Globus pallidus (tissue), 1 donor: ENCODE data around the gene FANCM.

ENCODE experiments used
- DNase-seq: peaks from one replicate; pipeline ENCODE4 v3.0.0-alpha.2; 2015; ENCODE audit warnings: low spot score

Gene FANCM, protein sequence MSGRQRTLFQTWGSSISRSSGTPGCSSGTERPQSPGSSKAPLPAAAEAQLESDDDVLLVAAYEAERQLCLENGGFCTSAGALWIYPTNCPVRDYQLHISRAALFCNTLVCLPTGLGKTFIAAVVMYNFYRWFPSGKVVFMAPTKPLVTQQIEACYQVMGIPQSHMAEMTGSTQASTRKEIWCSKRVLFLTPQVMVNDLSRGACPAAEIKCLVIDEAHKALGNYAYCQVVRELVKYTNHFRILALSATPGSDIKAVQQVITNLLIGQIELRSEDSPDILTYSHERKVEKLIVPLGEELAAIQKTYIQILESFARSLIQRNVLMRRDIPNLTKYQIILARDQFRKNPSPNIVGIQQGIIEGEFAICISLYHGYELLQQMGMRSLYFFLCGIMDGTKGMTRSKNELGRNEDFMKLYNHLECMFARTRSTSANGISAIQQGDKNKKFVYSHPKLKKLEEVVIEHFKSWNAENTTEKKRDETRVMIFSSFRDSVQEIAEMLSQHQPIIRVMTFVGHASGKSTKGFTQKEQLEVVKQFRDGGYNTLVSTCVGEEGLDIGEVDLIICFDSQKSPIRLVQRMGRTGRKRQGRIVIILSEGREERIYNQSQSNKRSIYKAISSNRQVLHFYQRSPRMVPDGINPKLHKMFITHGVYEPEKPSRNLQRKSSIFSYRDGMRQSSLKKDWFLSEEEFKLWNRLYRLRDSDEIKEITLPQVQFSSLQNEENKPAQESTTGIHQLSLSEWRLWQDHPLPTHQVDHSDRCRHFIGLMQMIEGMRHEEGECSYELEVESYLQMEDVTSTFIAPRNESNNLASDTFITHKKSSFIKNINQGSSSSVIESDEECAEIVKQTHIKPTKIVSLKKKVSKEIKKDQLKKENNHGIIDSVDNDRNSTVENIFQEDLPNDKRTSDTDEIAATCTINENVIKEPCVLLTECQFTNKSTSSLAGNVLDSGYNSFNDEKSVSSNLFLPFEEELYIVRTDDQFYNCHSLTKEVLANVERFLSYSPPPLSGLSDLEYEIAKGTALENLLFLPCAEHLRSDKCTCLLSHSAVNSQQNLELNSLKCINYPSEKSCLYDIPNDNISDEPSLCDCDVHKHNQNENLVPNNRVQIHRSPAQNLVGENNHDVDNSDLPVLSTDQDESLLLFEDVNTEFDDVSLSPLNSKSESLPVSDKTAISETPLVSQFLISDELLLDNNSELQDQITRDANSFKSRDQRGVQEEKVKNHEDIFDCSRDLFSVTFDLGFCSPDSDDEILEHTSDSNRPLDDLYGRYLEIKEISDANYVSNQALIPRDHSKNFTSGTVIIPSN (N-terminal part only)

DNA sequence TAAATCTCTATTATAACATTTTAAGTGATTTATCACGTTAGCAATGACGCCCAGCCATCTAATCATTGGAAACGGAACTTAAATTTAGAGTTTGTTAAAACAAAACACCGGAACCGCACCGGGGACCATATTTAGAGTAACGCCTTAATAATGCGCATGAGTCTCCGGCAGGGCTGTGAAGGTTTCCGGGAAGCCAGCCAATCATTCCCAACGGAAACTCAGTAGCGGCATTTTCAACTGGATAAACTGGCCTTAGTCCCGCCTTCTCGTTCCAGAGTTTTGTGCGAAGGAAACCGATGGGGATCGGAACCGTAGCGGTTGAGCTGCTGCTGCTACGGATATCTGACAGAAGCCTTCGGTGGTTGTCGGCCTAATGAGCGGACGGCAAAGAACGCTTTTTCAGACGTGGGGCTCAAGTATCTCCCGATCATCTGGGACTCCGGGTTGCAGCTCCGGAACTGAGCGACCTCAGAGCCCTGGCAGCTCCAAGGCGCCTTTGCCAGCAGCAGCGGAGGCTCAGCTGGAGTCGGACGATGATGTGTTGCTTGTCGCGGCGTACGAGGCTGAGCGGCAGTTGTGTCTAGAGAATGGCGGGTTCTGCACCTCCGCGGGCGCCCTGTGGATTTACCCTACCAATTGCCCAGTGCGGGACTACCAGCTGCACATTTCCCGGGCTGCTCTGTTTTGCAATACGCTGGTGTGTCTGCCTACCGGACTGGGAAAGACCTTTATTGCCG, at the start of gene FANCM:
Gene FANCM, plus strand, starts transcription at position 272 of the 737 bp plus-strand sequence. Its CDS starts 102 bp downstream, at position 374.
- peak; percentile 95 for DNase-seq

DNA sequence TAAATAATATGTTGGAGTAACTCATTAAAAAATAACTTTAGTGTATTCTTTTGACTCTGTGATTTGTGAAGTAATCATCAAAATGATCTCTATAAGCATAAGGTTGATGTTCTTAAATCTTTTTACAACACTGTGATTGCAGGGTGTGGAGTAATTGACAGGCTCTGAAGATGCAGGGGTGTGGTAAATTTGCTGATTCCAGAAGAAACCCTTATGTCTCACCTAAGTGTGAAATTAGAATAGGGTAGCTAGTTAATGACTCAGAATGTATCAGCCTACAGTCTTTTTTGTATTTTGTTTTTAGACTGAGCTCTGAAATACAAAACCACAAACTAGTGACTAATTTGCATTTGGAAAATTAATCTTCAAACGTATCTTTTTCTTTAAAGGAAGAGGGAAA, 45.9 kb upstream of the FANCM start:
- no peak for DNase-seq

DNA sequence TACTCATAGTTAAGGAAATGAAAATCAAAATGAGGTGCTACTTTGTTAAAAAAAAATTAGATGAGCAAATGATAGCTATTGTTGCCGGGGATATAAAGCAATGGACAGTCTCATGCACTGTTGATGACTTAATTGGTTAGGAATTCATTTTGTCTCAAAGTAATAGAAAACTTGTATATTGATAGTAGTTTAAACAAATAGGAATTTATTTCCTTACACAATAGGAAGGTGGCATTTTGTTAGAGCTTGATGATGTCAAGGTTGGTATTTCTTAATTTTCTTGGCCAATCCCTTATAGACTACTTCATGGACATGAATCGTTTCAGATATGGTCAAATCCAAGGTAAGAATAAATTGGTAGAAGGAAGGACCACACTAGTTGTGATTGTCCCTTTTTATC, 44.0 kb upstream of the FANCM start:
- DNase-seq: no peak

DNA sequence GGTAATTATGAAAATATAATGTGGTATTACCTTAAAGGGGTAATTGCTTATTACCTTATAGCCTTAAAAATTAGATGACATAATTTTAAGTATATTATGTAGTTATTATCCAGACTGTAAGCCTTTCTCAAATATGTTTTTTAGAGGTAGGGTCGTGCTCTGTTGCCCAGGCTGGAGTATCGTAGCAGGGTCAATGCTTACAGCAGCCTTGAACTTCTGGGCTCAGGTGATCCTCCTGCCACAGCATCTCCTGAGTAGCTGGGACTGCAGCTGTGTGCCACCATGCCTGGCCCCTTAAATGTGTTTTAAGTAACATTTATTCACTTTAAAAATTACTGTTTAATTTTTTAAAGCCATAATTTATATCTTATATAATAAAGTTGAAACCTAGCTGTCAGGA, 41.5 kb upstream of the FANCM start:
- no peak for DNase-seq

DNA sequence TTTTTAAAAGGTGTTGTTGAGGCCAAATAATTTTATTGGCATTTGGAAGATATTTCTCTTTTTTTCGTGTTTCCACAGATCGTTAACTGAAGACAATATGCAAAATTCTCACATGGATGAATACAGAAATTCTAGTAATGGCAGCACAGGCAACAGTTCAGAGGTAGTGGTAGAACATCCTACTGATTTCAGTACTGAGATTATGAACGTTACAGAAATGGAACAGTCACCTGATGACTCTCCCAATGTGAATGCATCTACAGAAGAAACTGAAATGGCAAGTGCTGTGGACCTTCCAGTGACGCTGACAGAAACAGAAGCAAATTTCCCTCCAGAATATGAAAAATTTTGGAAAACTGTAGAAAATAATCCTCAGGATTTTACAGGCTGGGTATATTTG, 40.6 kb upstream of the FANCM start:
- DNase-seq: no peak

DNA sequence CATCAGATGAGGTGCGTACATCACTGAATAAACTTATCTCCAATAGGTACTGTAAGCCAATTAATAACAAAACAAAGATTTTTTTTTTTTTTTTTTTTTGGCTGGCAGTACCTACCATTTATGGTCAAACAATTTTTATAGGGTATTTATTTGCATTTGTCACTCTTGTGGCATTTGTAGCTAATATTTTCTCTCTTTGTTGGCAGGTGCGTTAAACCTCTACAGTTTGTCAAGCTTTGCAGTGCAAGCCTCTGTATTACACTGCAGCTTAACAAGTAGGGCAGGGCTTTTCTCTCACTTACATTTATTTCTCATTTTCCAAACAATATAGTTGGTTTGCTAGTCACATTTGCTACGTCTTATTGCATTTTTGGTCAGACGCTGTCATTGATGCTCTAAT, 39.5 kb upstream of the FANCM start:
- DNase-seq: no peak

DNA sequence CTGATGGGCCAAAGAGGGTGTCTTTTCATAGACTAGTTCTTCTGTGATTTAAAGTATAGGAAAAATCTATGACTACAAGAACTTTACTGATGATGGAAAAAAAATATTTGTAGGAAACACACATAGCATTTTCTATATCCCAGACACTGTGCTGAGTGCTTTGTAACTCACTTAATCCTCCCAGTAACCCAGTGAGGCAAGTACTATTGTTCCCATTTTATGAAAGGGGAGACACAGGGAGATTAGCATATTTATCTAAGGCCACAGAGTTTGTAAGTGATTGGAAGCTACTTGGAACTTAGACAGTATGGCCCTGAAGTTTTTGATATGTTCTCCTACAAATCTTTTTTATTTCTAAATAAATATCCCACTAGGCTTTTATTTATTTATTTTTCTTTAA, 31.9 kb upstream of the FANCM start:
- DNase-seq: no peak

DNA sequence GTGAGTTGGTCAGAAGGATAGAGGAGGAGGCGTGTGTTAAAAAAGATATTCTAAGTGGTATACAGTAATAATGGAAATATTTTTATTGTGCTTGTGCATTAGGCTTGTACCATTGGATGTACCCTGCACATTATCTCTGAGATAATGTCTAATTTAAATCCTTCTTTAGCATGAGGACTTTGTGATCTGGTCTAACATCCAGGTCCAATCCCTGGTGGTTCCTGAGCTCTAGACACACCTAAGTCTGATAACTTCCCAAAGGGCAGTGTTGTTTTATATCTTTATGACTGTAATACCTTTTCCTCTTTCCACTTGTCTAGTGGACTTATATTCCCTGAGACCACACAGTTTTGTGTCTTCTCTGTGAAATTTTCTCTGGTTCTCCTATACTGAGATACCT, 31.2 kb upstream of the FANCM start:
- DNase-seq: no peak

DNA sequence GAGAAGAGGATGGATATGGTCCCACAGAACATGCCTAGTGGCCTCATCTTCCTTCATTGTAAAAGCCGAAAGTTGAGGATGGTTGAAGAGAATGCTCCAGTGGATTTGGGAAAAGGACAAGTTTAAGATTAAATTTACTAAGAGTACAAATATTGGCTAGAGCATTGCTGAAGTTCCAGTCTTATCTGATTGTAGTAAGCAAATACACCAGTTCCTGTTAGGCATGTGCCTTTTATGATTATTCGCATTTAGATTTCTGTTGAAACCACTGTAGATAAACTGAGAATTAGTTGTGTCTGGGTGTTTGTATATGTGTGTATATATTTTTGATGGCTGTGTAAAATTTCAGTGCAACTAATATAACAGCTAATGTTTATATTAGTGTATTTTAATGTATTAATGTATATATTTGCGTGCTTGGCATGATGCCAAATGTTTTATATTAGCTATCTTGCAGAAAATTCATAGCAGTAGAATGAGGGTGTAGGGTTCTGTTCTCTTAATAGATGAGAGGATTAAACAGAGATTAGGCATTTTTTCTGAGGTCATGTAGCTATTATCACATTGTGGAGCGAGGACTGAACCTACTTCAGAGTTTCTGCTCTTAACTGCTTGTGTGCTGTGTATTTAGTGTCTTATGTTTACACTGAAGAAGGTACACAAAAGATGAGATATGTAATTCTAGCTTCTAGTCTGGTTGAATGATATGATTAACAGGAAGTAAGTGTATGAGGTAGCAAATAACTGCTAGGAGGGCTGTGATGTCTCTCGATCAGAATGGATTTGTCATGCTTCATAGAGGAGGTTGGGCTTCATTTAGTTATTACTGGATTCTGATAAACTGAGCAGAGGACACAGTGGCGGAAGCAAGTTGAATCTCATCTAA, 22.6 kb upstream of the FANCM start:
- no peak for DNase-seq

DNA sequence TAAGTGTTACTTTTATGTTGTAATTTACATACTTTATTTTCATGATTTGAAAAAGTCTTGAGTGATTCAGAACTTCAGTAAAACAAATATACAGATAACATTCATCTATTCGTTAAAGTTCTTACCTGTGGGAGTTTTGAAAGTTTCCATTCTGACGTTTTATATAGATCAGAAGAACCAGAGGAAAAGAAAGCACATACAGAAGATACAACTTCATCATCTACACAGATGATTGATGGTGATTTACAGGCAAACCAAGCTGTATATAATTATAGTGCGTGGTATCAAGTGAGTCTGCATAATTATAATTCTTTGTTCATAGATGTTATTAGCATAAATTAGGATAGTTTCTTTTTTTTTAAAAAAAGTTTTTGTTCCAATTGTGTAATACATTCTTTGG, 21.4 kb upstream of the FANCM start:
- no peak for DNase-seq

DNA sequence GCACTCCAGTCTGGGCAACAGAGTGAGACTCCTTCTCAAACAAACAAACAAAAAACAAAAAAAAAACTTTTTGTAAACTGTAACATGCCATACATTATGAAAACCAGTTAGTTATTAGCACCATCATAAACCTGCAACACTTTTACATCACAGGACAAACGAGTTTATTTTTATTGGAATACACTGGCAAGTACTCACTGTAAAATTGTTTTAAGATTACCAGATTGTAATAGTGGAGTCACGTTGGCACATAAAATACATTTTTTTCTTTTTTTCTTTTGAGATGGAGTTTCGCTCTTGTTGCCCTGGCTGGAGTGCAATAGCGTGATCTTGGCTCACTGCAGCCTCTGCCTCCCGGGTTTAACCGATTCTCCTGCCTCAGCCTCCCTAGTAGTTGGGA, 17.1 kb upstream of the FANCM start:
- no peak for DNase-seq

DNA sequence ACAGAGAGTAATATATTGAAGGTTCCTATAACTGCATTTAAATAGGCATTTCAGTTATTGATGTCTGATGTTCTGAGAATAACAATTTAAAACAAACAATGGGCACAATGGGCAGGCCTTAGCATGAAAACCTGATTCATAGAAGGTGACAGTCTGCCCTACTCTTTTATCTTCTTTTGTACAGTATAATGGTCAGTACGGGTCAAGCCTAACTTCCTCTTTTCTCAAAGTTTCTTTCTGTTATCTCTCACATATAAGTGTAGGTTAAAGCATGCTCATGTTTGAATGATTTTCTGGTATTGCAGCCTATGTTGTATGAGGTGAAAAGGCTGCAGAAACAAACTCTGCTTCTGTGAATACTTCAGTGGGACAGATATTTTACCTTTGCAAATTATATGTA, 15.6 kb upstream of the FANCM start:
- DNase-seq: no peak

DNA sequence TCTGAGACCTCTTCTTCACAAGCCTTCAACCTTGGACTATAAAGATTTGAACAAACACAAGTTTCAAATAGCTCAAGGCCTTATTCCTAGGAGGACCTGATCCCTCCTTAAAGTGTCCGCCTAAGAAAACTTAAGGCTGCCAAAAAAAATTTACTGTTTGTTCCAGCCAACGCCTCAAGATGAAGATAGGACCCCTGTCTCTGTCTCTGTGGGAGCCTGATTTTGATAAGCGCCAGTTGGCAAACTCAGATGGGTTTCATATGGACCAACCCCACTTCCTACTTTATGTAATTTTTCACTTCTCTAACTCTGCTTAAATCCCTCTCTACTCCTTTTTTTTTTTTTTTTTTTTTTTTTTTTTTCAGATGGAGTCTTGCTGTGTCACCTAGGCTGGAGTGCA, 12.5 kb upstream of the FANCM start:
- no peak for DNase-seq

DNA sequence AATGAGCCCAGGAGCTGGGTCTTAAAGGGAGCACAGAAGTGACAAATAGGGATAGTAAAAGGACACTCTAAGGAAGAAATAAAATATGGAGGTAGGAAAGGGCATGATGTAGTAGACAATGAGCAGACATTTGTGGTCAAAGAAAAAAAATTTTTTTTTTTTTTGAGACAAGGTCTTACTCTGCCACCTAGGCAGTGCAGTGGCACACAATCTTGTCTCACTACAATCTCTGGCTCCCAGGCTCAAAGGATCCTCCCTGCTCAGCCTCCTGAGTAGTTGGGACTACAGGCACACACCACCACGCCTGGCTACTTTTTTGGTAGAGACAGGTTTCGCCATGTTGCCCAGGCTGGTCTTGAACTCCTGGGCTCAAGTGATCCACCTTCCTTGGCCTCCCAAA, 10.0 kb upstream of the FANCM start:
- DNase-seq: no peak

DNA sequence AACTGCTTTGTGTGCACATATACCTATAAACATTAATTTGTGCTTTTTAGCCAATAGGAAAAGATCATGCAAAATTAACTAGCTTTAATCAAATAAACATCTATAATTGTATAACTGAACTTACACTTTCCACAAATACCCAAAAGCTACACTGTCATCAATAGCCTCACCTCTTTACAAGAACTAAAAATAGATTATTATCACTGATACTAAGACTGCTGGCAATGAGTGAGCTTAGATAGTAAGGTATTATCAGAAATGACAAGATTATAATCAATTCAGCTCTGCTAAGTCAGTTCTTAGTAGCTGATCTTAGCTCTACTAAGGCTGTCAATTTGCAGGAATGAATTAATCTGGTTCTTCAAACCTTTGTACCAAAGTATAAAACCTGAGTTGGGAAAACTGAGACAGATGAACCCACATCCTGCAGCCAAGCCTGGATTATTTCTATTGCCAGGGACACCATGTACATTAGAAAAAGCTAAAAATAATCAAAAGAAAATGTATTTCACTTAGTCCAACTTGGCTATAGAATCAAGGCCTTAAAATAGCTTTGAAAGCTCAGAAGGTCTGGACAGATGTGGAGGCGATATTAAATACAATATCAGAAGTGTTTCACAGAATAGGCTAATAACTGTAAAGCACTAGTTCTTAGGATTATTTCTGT, 6.6 kb upstream of the FANCM start:
- no peak for DNase-seq

DNA sequence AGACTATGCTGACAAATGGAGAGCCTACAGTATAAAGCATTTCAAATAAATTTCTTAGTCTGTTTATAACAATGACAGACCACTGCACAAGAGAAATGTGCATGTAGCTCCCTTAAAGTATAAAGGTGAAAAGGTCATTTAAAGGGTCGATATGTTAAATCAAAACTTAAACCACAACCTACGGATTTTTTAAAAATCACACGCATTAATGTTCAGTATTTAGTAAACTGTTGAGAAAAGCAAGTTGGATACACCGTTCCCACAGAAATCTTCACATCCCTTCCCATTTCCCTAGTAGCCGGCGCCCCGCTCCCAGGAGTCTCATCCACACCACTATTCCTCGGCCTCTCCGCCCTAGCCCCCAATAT, 2.1 kb upstream of the FANCM start:
- DNase-seq: no peak

DNA sequence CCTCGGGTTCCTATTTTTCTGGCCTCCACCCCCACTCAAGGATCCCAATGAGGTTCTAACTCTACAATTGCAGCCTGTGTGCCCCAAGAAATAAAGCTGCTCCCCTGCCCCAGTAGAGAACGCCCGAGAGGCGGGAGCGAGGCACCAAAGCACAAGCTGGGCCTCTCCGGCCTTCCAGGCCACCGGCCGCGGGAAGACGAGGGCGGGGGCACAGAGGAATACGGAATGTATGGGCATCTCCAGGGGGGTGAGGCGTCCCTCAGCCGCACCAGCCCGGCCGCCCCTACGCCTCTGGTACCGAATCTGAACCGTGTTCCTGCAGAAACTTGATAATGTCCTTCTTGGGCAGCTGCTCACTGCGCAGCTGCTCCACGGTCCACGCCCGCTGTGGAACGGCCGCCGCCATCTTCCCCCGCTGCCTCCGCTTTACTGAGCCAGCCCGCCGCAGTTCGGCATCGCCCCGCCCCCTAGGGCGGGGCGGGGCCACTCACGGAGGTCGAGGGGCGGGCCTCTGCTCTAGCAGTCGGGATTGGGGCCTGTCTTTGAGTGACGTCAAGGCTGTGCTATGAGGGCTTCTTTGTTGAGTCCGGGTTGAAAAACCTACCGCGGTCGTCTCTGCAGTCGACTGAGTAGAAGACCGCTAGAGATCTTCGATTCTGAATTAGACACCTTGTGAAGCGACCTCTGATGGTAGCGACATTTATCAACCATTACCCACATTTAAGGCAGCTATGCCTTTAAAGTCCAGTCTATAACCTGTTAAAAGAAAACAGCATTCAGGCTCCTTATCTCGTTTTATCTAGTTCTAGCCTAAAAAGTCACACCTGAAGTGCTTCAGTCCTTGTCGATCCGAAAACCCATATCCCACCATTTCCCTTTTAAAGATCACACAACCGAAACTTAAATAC, 1.4 kb upstream of the FANCM start, which contains the start of gene FKBP3:
Gene FKBP3, minus strand, starts transcription at position 431 of the 908 bp plus-strand sequence. Its CDS starts 25 bp downstream, at position 406.
- peak; percentile 100 for DNase-seq

DNA sequence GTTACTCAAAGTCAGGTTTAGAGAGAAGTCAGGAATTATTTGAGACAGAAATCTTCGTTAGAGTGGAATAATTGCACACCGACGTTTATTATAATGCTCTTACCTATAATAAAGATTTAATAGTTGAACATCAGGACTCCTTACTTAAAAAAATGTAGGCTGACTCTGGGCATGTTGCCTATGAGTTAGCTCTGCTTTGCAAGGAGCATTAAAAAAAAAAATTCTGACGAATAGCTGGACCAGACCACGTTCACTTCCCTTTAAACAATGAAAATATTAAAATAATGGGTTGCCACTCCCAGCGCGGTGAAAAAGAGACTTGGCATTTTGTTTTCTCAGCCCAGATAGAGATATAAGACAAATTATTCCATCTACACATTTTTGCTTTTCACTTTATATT, 574 bp upstream of the FANCM start:
- peak; percentile 54 for DNase-seq

DNA sequence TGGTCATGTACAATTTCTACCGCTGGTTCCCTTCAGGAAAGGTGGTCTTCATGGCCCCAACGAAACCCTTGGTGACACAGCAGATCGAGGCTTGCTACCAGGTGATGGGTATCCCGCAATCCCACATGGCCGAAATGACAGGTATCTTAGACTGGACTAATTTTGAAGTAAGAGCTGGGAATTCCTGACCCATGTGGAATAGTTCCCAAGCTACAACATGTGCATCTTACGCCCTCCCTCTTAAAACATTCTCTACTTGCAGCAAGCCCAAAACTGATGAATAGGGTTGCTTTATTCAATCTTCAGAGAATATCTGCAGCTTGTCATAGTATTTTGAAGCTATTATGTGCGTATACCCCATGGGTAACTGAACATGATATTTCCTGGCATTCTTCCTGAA, 669 bp downstream of the FANCM start:
- no peak for DNase-seq
